GM23338 (cell line): ENCODE data around the gene PLAAT2. TPM values are rescaled to one million over a fixed set of nuclear protein-coding genes. Genes with fewer than 3 reads are reported as not detected.

ENCODE experiments used
- ATAC-seq: fragments of 200-7000 bp; cut with Tn5 transposase; 3 replicates; pipeline ENCODE4 v1.9.1; 2020
- DNase-seq: peaks from one replicate; pipeline ENCODE4 v3.0.0-alpha.2; 2015; ENCODE audit warnings: low spot score
- H2AFZ ChIP-seq: fragments of 200-600 bp; sonication (generic); 2 replicates; pipeline ENCODE4 v1.8.0; 2016; ENCODE audit warnings: antibody characterized with exemption, mild to moderate bottlenecking, moderate library complexity
- H3F3A ChIP-seq: fragments of 200-600 bp; sonication (generic); replicated peaks from 2 replicates; pipeline ENCODE4 v1.8.0; 2017; ENCODE audit warnings: antibody characterized with exemption, mixed run types, low read depth
- H3K27ac ChIP-seq: fragments of 200-600 bp; sonication (generic); 2 replicates; pipeline ENCODE4 v1.6.1; 2016; ENCODE audit warnings: low read depth
- H3K27me3 ChIP-seq: fragments of 200-600 bp; sonication (generic); 2 replicates; pipeline ENCODE4 v1.8.0; 2016; ENCODE audit warnings: mild to moderate bottlenecking, mixed run types, moderate library complexity; ENCODE audit not compliant: insufficient read depth
- H3K36me3 ChIP-seq: fragments of 200-600 bp; sonication (generic); 2 replicates; pipeline ENCODE4 v1.8.0; 2016; ENCODE audit warnings: mild to moderate bottlenecking; ENCODE audit not compliant: insufficient read depth
- H3K4me1 ChIP-seq: fragments of 200-600 bp; sonication (generic); 2 replicates; pipeline ENCODE4 v1.8.0; 2016; ENCODE audit warnings: mild to moderate bottlenecking, moderate library complexity; ENCODE audit not compliant: insufficient read depth
- H3K4me2 ChIP-seq: fragments of 200-600 bp; sonication (generic); 2 replicates; pipeline ENCODE4 v1.7.1; 2017; ENCODE audit warnings: mixed run types
- H3K4me3 ChIP-seq: fragments of 200-600 bp; sonication (generic); 2 replicates; pipeline ENCODE4 v1.6.1; 2016; ENCODE audit warnings: mixed run types
- H3K79me2 ChIP-seq: fragments of 200-600 bp; sonication (generic); replicated peaks from 2 replicates; pipeline ENCODE4 v1.8.0; 2017; ENCODE audit warnings: mild to moderate bottlenecking; ENCODE audit not compliant: insufficient read depth
- H3K9me2 ChIP-seq: fragments of 200-600 bp; sonication (generic); 2 replicates; pipeline ENCODE4 v1.8.0; 2017; ENCODE audit not compliant: insufficient read depth
- H4K20me1 ChIP-seq: fragments of 200-600 bp; sonication (generic); replicated peaks from 2 replicates; pipeline ENCODE4 v1.8.0; 2017; ENCODE audit warnings: mild to moderate bottlenecking; ENCODE audit not compliant: insufficient read depth
- H3K27ac Mint-ChIP-seq: 2 replicates; pipeline ENCODE4 v1.8.0; 2020; ENCODE audit warnings: inconsistent platforms, mild to moderate bottlenecking, moderate library complexity, mixed read lengths
- H3K27me3 Mint-ChIP-seq: 3 replicates; pipeline ENCODE4 v1.8.0; 2022; ENCODE audit warnings: low read depth, mild to moderate bottlenecking, moderate library complexity, mixed read lengths, inconsistent platforms; ENCODE audit not compliant: insufficient read depth, poor library complexity
- H3K36me3 Mint-ChIP-seq: 3 replicates; pipeline ENCODE4 v1.8.0; 2021; ENCODE audit warnings: low read depth, mild to moderate bottlenecking, inconsistent platforms, moderate library complexity, mixed read lengths
- H3K4me1 Mint-ChIP-seq: 3 replicates; pipeline ENCODE4 v1.8.0; 2020; ENCODE audit warnings: mild to moderate bottlenecking, inconsistent platforms, mixed read lengths
- H3K4me3 Mint-ChIP-seq: 3 replicates; pipeline ENCODE4 v1.8.0; 2021; ENCODE audit warnings: moderate library complexity, mild to moderate bottlenecking, inconsistent platforms, mixed read lengths
- H3K9me3 Mint-ChIP-seq: 3 replicates; pipeline ENCODE4 v1.8.0; 2020; ENCODE audit warnings: moderate library complexity, mild to moderate bottlenecking, inconsistent platforms, mixed read lengths
- CREB1 ChIP-seq: fragments of 250-450 bp; sonication (Bioruptor Pico); IDR thresholded peaks from 2 replicates; pipeline ENCODE4 v1.5.0; 2020; ENCODE audit warnings: low read depth, mild to moderate bottlenecking, moderate library complexity
- EZH2 ChIP-seq: fragments of 200-600 bp; sonication (generic); IDR thresholded peaks from one replicate; pipeline ENCODE4 v1.8.0; 2017; ENCODE audit warnings: antibody characterized with exemption, mild to moderate bottlenecking, low read depth; ENCODE audit not compliant: unreplicated experiment
- EZH2phosphoT487 ChIP-seq: fragments of 200-600 bp; sonication (generic); IDR thresholded peaks from one replicate; pipeline ENCODE4 v1.8.1; 2018; ENCODE audit warnings: antibody characterized with exemption; ENCODE audit not compliant: unreplicated experiment
- NANOG ChIP-seq: IDR thresholded peaks from 2 replicates; pipeline ENCODE4 v1.6.1; 2016; ENCODE audit warnings: antibody characterized with exemption, borderline replicate concordance
- POLR2AphosphoS5 ChIP-seq: IDR thresholded peaks from 2 replicates; pipeline ENCODE4 v1.6.1; 2016; ENCODE audit warnings: antibody characterized with exemption, low read depth
- REST ChIP-seq: IDR thresholded peaks from one replicate; pipeline ENCODE4 v1.6.1; 2018; ENCODE audit warnings: antibody characterized with exemption; ENCODE audit not compliant: unreplicated experiment
- STAT1 ChIP-seq: IDR thresholded peaks from one replicate; pipeline ENCODE4 v1.6.1; 2016; ENCODE audit warnings: antibody characterized with exemption; ENCODE audit not compliant: unreplicated experiment
- ZNF114 ChIP-seq: fragments of 250-450 bp; sonication (Bioruptor Pico); IDR thresholded peaks from 2 replicates; pipeline ENCODE4 v1.5.0; 2020; ENCODE audit warnings: mild to moderate bottlenecking, moderate library complexity
- ZNF331 ChIP-seq: fragments of 250-450 bp; sonication (Bioruptor Pico); IDR thresholded peaks from 2 replicates; pipeline ENCODE4 v1.5.0; 2020; ENCODE audit warnings: low read depth, mild to moderate bottlenecking, moderate library complexity
- polyA plus RNA-seq: library from polyadenylated mRNA; unstranded; fragments of >200 nt; fragmentation: Nextera tagmentation; extraction: Ambion mirVana; gene quantifications from 2 replicates; pipeline ENCODE4 v1.2.1, GENCODE V29; 2016
- total RNA-seq: library from RNA; depleted of rRNA; stranded (reverse); fragments of >200 nt; shearing (Covaris generic); gene quantifications from 2 replicates; pipeline ENCODE4 v1.2.3, GENCODE V29; 2014
- TF ChIP-seq, protein P1 (sequence below): IDR thresholded peaks from 2 replicates; pipeline ENCODE4 v1.6.1; 2016; ENCODE audit warnings: antibody characterized with exemption
- TF ChIP-seq, protein P2 (sequence below): fragments of 250-450 bp; sonication (Bioruptor Pico); IDR thresholded peaks from 2 replicates; pipeline ENCODE4 v1.5.0; 2020; ENCODE audit warnings: mild to moderate bottlenecking, moderate library complexity

The PLAAT2 gene
- total and polyA plus RNA-seq, 2 experiments from 2014 or later = 0.66 to 0.78 TPM

GRCh38 chr11:63553759-63554158, 9.4 kb downstream of the PLAAT2 start (continued):
- TF ChIP-seq, protein P1, sequence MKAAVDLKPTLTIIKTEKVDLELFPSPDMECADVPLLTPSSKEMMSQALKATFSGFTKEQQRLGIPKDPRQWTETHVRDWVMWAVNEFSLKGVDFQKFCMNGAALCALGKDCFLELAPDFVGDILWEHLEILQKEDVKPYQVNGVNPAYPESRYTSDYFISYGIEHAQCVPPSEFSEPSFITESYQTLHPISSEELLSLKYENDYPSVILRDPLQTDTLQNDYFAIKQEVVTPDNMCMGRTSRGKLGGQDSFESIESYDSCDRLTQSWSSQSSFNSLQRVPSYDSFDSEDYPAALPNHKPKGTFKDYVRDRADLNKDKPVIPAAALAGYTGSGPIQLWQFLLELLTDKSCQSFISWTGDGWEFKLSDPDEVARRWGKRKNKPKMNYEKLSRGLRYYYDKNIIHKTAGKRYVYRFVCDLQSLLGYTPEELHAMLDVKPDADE = no peak
- TF ChIP-seq POLR2AphosphoS5 (no peak), EZH2 (no peak), CREB1 (CRISPR knock-in tag) (no peak)

- TF ChIP-seq, protein P1 = no peak
- no peak for TF ChIP-seq STAT1
- TF ChIP-seq REST = no peak
- no peak for TF ChIP-seq NANOG
- no peak for TF ChIP-seq POLR2AphosphoS5
- no peak for TF ChIP-seq ZNF114 (CRISPR knock-in tag)
- no peak for TF ChIP-seq ZNF331 (CRISPR knock-in tag)
- no peak for TF ChIP-seq EZH2phosphoT487
- TF ChIP-seq, protein P2, sequence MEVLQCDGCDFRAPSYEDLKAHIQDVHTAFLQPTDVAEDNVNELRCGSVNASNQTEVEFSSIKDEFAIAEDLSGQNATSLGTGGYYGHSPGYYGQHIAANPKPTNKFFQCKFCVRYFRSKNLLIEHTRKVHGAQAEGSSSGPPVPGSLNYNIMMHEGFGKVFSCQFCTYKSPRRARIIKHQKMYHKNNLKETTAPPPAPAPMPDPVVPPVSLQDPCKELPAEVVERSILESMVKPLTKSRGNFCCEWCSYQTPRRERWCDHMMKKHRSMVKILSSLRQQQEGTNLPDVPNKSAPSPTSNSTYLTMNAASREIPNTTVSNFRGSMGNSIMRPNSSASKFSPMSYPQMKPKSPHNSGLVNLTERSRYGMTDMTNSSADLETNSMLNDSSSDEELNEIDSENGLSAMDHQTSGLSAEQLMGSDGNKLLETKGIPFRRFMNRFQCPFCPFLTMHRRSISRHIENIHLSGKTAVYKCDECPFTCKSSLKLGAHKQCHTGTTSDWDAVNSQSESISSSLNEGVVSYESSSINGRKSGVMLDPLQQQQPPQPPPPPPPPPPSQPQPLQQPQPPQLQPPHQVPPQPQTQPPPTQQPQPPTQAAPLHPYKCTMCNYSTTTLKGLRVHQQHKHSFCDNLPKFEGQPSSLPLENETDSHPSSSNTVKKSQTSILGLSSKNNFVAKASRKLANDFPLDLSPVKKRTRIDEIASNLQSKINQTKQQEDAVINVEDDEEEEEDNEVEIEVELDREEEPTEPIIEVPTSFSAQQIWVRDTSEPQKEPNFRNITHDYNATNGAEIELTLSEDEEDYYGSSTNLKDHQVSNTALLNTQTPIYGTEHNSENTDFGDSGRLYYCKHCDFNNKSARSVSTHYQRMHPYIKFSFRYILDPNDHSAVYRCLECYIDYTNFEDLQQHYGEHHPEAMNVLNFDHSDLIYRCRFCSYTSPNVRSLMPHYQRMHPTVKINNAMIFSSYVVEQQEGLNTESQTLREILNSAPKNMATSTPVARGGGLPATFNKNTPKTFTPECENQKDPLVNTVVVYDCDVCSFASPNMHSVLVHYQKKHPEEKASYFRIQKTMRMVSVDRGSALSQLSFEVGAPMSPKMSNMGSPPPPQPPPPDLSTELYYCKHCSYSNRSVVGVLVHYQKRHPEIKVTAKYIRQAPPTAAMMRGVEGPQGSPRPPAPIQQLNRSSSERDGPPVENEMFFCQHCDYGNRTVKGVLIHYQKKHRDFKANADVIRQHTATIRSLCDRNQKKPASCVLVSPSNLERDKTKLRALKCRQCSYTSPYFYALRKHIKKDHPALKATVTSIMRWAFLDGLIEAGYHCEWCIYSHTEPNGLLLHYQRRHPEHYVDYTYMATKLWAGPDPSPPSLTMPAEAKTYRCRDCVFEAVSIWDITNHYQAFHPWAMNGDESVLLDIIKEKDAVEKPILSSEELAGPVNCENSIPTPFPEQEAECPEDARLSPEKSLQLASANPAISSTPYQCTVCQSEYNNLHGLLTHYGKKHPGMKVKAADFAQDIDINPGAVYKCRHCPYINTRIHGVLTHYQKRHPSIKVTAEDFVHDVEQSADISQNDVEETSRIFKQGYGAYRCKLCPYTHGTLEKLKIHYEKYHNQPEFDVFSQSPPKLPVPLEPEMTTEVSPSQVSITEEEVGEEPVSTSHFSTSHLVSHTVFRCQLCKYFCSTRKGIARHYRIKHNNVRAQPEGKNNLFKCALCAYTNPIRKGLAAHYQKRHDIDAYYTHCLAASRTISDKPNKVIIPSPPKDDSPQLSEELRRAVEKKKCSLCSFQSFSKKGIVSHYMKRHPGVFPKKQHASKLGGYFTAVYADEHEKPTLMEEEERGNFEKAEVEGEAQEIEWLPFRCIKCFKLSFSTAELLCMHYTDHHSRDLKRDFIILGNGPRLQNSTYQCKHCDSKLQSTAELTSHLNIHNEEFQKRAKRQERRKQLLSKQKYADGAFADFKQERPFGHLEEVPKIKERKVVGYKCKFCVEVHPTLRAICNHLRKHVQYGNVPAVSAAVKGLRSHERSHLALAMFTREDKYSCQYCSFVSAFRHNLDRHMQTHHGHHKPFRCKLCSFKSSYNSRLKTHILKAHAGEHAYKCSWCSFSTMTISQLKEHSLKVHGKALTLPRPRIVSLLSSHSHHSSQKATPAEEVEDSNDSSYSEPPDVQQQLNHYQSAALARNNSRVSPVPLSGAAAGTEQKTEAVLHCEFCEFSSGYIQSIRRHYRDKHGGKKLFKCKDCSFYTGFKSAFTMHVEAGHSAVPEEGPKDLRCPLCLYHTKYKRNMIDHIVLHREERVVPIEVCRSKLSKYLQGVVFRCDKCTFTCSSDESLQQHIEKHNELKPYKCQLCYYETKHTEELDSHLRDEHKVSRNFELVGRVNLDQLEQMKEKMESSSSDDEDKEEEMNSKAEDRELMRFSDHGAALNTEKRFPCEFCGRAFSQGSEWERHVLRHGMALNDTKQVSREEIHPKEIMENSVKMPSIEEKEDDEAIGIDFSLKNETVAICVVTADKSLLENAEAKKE (CRISPR knock-in tag) = no peak
- TF ChIP-seq CREB1 (CRISPR knock-in tag) = no peak
- peak overlapping the region; percentile 72; the same call in 1 of the 2 replicates for H2AFZ ChIP-seq
- no peaks in the 10 kb centered on the region for H3K27me3 ChIP-seq
- Mint-ChIP-seq H3K36me3 (peaks cover 4% of the 10 kb centered on the region; the same call in 2 of the 3 replicates), H3K27ac (no peak overlapping the region), H3K4me1 (peaks cover 18% of the 10 kb centered on the region), H3K9me3 (peaks cover 9% of the 10 kb centered on the region; the same call in 2 of the 3 replicates), H3K27me3 (peaks cover 18% of the 10 kb centered on the region), H3K4me3 (no peak overlapping the region; the same call in 2 of the 3 replicates)
- H3K4me1 ChIP-seq = peaks cover 30% of the 10 kb centered on the region
- no peak overlapping the region for H3K4me2 ChIP-seq
- no peaks in the 10 kb centered on the region for H3K36me3 ChIP-seq
- no peaks in the 10 kb centered on the region for H3K79me2 ChIP-seq
- no peak overlapping the region for H3K27ac ChIP-seq
- ATAC-seq = peak; percentile 59
- no peak for DNase-seq
- H3K9me2 ChIP-seq = no peaks in the 10 kb centered on the region
- no peaks in the 10 kb centered on the region; the same call in 1 of the 2 replicates for H3F3A ChIP-seq
- H3K4me3 ChIP-seq = no peak overlapping the region
- H4K20me1 ChIP-seq = no peaks in the 10 kb centered on the region
These were observed 10.3 kb downstream of the PLAAT2 start for GRCh38 chr11:63552921-63553320.
